Activated T-helper 1 cell treated with Interleukin-2 at 50 U/mL for 16 hours (primary cell): Measurements from ENCODE around the gene TUFM.
A peak's percentile ranks its signal among the peaks of the same experiment; 100 is the strongest.
"Not testable (repeated sequence)": the region's sequence is repeated elsewhere in the genome, so short reads cannot be mapped to it uniquely, and the experiment has no call there.

Experiments
- DNase-seq: peaks from one replicate; pipeline ENCODE4 v3.0.0-alpha.2; 2020; ENCODE audit warnings: low read depth

Gene TUFM

DNA sequence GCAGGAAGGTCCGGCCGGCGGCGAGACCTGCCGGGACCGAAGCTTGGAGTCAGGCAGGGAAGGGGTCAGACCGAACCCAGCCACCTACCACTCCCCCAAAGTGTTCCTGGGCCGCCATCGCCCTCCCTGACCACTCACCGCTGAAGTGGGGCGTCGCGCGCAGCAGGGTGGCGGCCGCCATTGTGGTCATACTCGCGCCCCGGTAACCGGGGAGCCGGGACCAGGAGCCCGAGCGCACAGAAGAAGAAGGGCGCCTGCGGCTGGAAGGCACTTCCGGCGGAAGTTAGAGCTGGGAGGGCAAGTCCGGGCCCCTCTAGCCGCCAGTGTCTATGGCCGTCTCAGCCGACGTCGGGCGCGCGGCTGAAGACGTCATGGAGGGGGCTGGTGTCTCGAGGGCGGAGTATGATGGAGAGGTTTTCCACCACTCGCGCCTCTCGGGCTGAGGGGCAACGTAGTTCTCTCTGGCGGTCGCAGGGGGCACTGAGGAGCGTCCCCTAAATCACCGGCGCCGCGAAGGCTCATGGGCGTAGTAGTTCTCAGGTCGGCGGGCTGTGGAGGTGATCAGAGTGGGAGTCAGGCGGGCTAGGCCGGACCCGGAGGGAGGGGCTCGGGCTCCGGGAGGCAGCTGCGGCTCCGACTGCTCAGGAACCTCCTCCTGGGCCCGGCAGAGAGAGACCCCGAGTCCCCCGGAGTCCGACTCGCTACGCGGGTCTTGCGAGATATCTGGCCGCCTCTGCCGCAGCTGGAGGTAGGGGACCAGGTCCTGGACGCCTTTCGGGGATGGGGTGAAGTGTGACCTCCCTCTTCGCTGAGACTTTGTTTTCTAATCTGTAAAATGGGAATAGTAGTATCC, at the start of gene TUFM:
Gene TUFM, minus strand, starts transcription at position 269 of the 853 bp plus-strand sequence. Its CDS starts 79 bp downstream, at position 190.
- peak; percentile 98 for DNase-seq

DNA sequence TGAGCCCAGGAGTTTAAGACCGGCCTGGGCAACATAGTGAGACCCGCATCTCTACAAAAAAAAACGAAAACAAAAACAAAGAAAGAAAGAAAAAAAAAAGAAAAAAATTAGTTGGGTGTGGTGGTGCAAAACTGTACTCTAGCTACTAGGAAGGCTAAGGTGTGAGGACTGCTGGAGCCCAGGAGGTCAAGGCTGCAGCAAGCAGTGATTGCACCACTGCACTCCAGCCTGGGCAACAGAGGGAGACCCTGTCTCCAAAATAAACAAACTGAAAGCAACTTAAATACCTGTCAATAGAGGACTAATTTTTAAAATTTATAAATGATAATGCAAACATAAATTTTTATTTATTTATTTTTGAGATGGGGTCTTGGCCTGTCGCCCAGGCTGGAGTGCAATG, 49.5 kb upstream of the TUFM start:
- no peak for DNase-seq

DNA sequence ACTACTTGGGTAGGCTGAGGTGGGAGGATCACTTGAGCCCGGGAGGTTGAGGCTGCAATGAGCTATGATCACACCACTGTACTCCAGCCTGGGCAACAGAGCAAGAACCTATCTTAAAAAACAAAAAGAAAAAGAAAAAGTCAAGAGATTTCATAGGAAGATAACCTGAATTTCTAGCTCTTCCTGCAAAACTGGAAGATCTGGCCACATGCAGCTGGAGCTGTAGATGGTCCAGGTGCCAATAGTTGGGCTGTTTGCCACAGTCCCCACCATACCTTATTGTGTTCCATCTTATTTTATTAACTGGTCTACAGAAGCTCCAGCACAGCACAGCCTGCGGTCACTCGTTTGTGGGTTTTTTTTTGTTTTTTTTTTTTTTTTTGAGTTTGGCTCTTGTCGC, 47.1 kb upstream of the TUFM start:
- DNase-seq = no peak

DNA sequence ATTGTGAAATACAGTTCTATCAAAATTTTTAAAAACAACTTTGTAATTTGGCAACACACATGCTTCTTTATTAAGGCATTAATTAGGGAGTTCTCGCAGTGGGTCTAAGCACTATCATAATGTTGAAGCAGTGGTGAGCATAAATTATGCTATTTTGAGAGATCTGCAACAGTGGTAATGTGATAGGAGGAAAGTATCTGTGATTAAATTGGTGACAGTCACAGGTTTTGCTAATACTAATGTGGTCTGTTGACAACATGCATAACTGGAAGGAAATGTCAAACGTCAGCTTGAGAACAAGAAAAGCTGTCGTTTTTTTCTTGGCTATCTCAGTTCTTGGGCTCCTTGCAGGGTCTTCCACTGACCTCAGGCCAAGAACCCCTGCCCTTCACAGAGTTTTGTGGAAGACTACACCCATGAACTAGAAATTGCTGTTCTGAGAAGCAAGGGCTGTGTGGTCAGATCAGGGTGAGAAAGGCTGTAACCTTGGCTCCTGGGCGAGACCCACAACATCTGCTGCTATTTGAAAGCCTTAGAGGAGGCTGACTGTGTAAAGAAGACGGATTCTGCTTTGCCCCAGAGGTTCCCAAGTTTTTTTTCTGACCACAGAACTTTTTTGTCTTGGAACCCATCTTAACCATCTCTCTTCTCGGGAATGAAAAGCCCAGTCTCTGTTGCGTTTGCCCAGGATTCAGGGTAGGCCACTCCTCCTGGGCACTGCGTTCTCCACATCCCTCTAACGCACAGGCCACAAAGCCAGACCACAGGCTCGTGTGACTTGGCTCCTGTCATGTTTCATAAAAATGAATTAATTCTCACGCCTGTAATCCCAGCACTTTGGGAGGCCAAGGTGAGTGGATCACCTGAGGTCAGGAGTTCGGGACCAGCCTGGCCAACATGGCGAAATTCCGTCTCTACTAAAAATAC, 46.1 kb upstream of the TUFM start:
- DNase-seq = no peak

DNA sequence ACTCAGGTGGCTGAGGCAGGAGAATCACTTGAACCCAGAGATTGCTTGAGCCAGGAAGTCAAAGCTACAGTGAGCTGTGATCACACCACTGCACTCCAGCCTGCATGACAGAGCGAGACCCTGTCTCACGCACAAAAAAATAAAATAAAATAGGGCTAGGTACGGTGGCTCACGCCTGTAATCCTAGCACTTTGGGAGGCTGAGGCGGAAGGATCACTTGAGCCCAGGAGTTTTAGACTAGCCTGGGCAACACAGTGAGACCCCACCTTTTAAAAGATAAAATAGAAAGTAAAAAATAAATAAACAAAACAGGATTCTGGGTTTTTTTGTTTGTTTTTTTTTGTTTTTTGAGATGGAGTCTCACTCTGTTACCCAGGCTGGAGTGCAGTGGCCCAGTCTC, 44.2 kb upstream of the TUFM start:
- not testable (repeated sequence) for DNase-seq

DNA sequence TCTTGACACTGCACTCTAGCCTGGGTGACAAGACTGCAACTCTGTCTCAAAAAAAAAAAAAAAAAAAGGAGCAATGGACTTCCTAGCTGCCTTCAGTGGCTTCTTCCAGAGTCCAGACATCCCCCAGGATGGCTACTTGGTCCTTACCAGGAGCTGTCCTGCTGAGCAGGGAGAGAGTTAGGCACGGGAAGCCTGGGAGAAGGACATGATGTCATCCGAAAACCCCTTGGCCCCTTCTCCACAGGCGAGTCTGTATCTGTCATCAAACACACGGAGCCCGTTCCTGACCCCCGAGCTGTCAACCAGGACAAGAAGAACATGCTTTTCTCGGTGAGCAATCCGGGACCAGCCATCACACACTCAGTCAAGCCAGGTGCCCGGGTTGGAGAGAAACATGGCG, 40.8 kb upstream of the TUFM start:
- no peak for DNase-seq

DNA sequence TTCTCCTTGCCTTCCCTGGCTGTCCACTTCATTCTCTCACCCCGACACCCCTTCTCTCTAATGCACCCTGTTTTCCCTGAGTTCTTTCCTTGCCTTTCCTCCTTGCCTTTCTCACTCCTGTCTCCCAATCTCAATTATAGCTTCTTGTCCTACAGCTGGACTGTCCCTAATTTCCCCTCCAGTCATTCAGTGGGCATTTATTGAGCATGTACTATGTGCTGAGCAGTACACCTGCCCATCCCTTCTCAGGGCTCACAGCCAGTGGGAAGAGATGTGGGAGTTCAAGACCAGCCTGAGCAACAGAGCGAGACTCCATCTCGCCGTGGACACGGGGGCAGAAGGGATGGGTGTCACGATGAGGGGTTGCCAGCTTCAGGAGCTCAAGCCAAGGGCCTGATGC, 37.9 kb upstream of the TUFM start:
- DNase-seq = no peak

DNA sequence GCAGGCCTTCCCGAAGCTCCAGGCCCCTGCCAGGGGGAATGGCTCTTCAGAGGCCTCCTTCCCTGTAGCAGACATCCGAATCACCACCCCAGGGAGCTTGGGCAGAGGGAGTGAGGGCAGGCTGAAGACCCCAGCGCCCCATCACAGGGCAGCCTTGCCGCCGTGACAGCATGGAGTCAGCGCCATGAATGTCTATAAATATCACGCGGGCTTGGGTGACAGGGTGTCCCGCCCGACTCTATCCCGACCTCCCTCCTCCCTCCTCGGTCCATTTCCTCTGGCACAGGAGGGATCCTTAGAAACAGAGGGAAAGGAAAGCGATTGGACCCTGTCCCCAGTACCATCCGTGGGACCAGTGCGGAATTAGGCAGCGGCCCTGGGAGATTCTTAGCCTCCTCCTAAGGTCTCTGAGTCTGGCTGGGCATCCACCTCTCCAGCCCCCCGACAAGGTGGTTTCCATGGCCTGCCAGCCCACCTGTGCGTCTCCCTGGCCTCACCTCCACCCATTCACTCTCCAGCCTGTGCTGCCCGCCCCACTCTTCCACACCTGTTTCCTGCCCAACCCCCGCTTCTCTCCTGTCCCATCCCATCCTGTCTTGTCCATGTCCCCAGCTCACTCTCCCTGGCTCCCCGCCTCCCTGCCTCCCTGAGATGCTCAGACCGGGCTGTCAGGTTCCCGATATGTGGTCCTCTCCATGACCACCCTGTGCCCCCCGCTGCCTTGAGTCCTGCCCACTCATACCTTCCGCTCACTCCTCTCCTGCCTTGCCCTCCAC, 37.3 kb upstream of the TUFM start:
- DNase-seq = no peak

DNA sequence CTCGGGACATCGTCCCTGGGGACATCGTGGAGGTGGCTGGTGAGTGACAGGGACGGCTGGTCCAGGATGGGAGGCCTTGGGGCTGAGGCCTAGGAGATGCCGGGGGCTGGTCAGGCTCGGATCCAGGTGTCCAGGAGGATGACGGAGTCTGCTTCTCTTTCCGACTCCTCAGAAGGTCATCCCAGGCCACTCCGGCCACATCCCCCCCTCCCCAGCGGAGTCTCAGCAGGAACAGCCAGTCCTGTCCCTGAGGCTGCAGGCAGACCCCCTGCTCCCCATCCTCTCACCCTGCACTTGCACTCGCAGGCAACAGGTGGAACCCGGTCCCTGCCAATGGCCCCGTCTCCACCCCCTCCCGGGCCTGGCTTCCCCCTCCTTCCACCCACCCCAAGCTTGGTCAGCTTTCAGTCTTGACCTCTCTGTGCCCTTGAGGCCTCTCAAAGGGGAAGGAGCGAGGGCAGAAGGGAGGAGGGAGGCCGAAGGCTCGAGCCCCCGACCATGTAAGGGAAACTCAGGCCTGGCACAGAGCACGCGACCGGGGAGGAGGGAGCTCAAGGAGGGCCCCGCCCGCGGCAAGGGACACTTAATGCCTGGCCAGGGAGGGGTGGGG, 36.5 kb upstream of the TUFM start:
- DNase-seq = no peak

DNA sequence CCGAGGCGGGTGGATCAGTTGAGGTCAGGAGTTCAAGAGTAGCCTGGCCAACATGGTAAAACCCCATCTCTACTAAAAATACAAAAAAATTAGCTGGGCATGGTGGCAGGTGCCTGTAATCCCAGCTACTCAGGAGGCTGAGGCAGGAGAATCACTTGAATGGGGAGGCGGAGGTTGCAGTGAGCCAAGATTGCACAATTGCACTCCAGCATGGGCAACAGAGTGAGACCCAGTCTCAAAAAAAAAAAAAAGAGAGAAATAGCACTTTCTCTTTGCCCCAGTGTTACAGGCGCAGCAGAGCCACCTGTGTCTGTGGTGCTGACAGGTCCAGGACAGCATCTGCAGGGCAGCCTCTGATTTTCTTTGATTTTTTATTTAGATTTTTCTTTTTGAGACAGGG, 35.4 kb upstream of the TUFM start:
- not testable (repeated sequence) for DNase-seq

DNA sequence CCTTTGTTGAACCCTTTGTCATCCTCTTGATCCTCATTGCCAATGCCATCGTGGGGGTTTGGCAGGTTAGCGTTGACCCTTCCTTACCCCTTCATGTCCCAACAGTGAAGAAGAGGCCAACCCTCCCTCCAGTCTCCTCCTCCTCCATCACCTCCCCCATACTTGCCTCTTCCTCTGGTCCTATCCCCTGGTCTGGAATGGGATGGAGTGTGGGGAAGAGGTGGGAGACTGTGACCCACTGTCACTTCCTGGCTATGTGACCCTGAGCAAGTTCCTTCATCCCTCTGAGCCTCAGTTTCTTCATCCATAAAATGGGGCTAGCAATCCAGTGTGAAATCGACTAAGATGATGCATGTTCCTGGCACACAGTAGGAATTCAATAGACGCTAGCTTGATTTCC, 34.8 kb upstream of the TUFM start:
- no peak for DNase-seq

DNA sequence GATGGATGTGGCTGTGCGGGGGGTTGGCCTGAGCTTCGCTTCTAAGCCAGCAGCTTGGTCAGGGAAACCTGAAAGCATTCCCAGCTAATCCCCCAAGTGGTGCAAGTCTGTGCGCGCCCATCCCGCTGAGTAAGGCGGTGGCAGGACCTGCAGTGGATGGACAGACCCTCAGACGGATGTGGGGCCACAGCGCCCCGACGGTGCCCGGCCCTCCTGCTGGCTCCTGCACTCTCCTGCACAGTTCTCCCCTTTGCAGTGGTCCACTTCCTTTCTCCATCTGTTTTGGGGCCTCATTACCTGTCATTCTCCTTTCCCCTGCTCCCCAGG, 34.4 kb upstream of the TUFM start:
- DNase-seq = no peak

DNA sequence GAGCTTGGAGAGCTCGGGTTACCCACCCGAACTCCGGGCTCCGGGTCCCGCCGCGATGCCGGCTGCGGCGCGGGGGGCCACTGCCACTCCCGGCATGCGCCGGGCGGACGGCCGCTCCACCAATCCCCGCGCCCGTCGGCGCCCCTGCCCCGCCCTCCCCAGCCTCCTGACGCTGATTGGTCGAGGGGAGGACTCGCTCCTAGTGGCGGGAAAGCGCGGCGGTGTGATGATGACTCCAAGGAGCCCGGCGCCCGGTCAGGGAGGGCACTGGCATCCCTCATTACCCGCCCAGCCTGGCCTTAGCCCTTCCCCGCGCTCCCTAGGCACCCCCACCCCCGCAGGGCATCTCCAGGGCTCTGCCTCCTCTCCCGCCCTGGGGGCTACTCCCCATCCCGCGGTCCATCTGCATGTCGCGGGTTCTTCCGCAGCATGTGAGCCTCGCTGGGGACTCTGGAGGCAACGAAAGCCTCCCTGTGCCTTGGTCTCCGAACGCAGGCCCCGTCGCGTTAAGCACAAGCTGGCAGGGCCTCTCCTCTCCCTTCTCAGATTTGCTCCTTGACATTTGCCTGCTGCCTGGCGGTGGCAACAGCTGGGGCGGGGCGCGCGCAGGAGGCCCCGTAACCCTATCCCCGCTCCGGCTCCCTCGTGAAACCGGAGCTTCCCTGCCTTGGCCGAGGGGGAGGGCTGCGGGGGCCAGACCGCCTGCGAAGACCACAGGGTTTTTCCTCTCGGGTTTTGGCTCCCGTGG, 33.9 kb upstream of the TUFM start:
- peak; percentile 85 for DNase-seq

DNA sequence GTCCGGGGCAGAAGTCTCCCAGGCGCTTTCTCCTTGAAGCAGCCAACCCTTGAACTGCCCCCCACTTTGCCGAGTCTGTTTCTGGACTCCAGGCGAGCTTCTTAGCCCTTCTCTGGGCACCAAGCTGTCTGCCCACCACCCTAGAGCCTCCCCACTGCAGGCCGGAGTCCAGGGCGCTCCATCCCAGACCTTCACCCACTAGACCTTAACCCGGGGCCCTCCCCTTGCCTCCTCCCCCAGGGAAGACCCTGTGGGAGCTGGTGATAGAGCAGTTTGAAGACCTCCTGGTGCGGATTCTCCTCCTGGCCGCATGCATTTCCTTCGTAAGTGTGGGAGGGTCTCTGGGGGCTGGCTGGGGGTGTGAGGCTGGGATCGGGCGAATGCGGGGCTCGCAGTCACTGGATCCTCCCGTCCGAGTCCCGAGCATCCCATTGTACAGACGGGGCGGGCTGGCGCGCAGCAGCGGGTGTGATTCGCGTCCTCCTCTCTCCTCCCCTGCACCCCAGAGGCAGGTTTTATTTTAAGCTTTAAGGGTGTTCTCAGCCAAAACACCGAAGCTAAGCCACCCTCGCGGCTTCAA, 33.2 kb upstream of the TUFM start:
- no peak for DNase-seq

DNA sequence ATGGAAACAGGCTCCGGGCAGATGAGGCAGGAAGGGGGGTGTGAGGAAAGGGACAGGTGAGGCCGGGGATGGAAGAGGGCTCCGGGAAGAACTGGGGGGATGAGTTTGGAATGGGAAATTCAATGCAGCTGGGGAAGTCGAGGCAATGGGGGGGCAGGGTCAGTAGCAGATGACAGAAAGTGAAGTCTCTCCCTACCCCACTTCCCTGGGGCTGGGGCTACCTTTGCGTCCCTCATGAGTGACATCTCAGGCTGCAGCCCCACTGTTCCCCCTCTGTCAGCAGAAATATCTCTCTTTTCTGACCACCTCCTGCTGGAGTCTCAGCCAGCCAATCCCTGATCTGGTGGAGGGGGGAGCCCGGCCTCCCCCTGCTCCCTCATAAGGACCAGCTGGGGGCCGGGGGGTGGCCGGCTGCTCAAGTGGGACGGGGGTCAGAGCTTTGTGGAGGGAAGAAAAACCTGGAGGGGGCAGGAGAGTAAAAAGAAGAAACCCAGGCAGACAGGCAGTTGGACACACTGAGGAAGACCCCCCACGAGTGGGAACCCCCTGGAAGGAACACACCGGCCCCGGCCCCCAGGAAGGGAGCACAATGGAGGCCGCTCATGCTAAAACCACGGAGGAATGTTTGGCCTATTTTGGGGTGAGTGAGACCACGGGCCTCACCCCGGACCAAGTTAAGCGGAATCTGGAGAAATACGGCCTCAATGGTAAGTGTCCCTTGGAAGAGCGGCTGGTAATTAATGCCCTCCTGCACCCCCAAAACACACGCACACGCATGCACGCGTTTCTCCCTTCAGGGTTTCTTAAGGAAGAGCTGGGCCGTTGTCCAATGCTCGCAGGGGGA, 32.2 kb upstream of the TUFM start, which contains the start of gene ATP2A1:
Gene ATP2A1, plus strand, starts transcription at position 406 of the 844 bp plus-strand sequence. Its CDS starts 184 bp downstream, at position 590.
- no peak for DNase-seq

DNA sequence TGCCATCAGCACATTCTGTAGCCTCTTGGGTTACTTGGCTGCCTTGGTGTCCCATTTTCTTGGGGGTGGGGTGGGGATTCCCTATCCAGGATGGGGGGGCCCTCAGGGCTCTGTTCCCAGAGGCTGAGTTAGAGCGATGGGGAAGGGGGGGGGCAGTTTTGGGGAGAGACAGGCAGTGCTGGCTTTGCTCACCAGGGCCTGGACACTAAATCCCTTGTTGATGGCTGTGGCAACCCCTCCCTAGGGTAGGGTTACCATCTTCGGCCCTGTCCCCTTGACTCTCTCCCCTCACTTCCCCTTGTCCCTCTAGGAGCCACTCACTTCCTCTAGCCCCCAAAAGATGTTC, 31.5 kb upstream of the TUFM start:
- DNase-seq = no peak

DNA sequence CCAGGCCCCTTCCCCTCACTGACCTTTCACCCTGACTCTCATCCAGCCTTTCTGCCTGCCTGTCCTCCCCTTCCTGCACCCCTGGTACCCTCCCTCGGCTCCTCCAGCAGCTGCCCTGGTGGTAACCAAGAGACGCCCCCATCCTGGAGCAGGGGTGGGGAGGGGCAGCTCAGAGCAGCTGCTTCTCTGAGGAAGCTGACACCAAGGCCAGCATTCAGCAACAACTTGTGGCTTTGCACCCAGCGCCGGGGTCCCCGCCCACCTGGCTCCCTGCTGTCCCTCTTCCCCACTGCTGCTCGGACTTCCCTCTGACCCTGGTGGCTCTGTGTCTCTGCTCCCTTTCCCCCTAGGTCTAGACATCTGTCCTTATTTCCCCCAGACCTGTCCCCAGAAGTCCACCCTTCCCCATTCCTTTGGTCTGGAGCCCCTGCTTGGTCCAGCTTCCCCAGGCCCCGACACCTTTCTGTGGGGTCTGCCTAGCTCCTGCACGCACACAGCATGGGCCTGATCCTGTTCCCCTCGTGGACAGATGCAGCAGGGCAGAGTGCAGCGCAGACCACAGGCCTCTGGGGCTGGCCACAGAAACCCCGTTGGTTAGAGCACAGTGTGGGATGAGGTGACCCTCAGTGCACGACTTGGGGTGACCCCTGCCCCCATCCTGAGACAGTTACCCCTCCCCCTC, 31.0 kb upstream of the TUFM start:
- DNase-seq = no peak

DNA sequence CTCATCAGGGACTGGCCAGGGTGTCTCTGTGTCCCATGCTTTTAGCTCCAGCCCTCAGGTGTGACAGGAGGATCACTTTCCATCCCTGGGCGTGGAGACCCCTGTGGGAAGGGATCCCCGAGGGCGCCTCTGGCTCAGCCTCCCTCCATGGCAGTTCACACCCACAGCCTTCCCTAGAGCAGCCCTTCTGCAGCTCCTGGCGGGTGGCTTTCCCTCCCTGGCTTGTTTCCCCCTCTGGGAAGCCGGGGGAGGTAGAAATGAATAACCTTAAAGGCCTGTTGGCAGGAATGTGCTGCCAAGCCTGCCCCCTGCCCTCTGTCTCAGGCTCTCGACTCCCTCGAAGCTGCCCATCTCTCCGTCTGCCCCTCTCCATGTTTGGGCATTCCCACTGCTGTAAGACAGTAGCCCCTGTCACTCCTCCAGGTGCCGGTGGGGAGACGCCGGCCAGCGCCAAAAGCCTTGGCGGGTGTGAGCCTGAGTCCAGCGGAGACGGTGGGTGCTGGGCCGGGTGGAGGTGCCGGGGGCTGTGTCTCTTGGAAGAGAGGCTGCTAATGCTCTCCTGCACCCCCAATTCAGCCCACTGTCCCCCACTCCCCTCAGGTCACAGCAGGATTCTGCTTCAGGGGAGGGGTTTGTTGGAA, 30.0 kb upstream of the TUFM start:
- no peak for DNase-seq
